AG04449 (cell line): ENCODE results near the gene CTNNBL1.

Experiments
- CTCF ChIA-PET: fragments of 350-600 bp; formaldehyde crosslinking; extraction: SDS; loops from one replicate; lab custom pipeline; 2021; ENCODE audit warnings: antibody characterized with exemption; lab: Yijun Ruan, JAX
- POLR2A ChIA-PET: fragments of 400-600, 350-600 bp; formaldehyde crosslinking; extraction: SDS; loops from one replicate; lab custom pipeline; 2020; ENCODE audit warnings: antibody characterized with exemption, inconsistent platforms; lab: Yijun Ruan, JAX
- DNase-seq: peaks from one replicate; pipeline ENCODE4 v3.0.0-alpha.2; 2010; ENCODE audit warnings: low read depth, low spot score
- H3K4me3 ChIP-seq: 2 replicates; pipeline ENCODE4 v1.5.1; 2011; ENCODE audit warnings: low read depth, mild to moderate bottlenecking, control low read depth, low read length
- CTCF ChIP-seq: IDR thresholded peaks from one replicate; pipeline ENCODE4 v1.5.1; 2011; ENCODE audit warnings: mild to moderate bottlenecking, moderate library complexity, low read length, control low read depth, inconsistent platforms; ENCODE audit not compliant: insufficient read depth; ENCODE audit errors: missing control alignments

CTNNBL1 gene

DNA sequence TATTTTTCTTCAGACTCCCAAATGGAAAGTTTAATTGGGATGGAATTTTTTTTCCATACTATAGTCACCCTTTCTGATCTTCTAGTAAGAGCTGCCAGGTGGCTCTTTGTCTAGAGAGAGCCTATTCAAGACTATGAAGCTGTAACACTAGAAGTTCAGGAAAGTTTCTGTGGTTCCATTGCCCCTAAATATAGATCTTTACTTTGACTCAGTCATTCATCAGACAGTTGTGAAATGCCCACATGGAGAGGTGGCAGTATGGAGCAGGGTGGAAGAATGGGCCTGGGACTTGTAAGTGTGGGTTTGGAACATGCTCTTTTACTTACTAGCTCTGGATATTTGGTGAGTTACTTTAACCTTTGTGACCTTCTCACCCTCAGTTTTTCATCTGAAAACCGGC lies 87.8 kb downstream of the CTNNBL1 start:
- H3K4me3 ChIP-seq = no peak overlapping the region
- CTCF ChIA-PET = interaction anchor here (1.5 to 2.0 kb wide), 2 partner anchors 14 to 218 kb away, joined by 6 to 7 read pairs; no protein-coding TSS in a partner anchor
- POLR2A ChIA-PET = no interaction called here
- DNase-seq = no peak
- no peak for TF ChIP-seq CTCF

GRCh38 chr20:37786043-37786442 lies 92.2 kb downstream of the CTNNBL1 start:
- ChIA-PET CTCF (no interaction called here), POLR2A (no interaction called here)
- TF ChIP-seq CTCF = no peak
- H3K4me3 ChIP-seq = no peak overlapping the region
- DNase-seq = no peak

DNA sequence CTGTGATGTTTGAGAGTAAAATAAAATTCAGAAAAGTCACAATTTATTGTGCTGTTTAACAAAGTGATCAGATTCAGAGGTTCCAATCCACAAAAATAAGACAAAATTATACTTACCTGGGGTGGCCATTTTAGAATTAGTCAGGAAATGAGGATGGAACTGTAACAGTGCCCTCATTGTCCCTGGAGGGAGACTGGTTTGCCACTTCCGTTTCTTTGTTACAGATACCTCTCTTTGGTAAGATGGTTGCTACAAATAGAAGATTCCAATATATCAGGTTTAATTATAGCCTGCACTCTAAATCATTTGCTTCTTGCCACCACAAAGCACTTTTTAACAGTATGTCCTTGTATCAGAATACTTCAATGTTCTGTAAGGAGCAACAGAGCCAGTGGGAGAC lies 95.6 kb downstream of the CTNNBL1 start:
- POLR2A ChIA-PET = no interaction called here
- CTCF ChIA-PET = interaction anchor here (1.1 kb wide), 1 partner anchor 12 kb away, joined by 3 read pairs; no protein-coding TSS in a partner anchor
- TF ChIP-seq CTCF = no peak
- H3K4me3 ChIP-seq = no peak overlapping the region
- no peak for DNase-seq

DNA sequence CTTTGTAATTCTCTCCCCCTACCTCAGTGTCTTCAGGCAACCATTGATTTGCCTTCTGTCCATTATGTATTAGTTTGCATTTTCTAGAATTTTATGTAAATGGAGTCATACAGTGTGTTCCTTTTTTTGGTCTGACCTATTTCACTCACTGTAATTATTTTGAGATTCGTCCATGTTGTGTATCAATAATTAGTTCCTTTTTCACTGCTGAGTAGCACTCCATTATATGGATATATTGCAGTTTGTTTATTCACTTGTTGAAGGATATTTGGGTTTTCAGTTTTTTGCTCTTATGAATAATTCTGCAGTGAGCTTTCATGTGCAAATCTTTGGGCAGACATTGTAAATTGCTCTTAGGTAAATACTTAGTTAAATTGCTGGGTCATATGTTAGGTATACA lies 97.1 kb downstream of the CTNNBL1 start:
- ChIA-PET POLR2A (no interaction called here), CTCF (no interaction called here)
- DNase-seq = no peak
- no peak for TF ChIP-seq CTCF
- H3K4me3 ChIP-seq = no peak overlapping the region

DNA sequence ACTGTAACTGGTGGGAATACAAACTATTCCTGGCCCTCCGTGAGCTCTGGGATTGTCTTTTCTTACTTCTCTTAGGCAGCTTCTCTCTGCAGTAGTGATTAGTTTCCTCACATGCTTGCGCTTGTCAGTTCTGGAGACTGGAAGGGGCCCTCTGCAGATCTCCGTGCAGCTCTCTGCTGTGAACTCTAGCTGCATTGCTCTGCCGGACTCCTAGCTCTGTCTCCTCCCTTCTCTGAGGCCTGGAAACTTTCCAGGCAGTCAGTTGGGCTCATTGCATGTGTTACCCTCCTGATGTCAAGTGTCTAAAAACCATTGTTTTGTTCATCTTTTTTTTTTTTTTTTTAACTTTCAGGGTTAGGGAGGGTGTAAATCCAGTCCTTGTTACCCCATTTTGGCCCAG lies 102.3 kb downstream of the CTNNBL1 start:
- ChIA-PET POLR2A (no interaction called here), CTCF (interaction anchor here (0.6 to 2.2 kb wide), 4 partner anchors 8 to 15 kb away, joined by 3 to 7 read pairs (median 4); no protein-coding TSS in a partner anchor)
- no peak for TF ChIP-seq CTCF
- DNase-seq = no peak
- H3K4me3 ChIP-seq = no peak overlapping the region

- CTCF ChIA-PET = interaction anchor here (1.6 to 2.2 kb wide), 2 partner anchors 8 to 16 kb away, joined by 3 to 7 read pairs; no protein-coding TSS in a partner anchor
- no peak overlapping the region for H3K4me3 ChIP-seq
- POLR2A ChIA-PET = no interaction called here
- TF ChIP-seq CTCF = no peak
- DNase-seq = no peak
These were observed 102.9 kb downstream of the CTNNBL1 start for GRCh38 chr20:37796733-37797132.
